ENCODE data around the gene SLC38A11.
"Not testable (repeated sequence)": the region's sequence is repeated elsewhere in the genome, so short reads cannot be mapped to it uniquely, and the experiment has no call there.

SLC38A11 gene

DNA sequence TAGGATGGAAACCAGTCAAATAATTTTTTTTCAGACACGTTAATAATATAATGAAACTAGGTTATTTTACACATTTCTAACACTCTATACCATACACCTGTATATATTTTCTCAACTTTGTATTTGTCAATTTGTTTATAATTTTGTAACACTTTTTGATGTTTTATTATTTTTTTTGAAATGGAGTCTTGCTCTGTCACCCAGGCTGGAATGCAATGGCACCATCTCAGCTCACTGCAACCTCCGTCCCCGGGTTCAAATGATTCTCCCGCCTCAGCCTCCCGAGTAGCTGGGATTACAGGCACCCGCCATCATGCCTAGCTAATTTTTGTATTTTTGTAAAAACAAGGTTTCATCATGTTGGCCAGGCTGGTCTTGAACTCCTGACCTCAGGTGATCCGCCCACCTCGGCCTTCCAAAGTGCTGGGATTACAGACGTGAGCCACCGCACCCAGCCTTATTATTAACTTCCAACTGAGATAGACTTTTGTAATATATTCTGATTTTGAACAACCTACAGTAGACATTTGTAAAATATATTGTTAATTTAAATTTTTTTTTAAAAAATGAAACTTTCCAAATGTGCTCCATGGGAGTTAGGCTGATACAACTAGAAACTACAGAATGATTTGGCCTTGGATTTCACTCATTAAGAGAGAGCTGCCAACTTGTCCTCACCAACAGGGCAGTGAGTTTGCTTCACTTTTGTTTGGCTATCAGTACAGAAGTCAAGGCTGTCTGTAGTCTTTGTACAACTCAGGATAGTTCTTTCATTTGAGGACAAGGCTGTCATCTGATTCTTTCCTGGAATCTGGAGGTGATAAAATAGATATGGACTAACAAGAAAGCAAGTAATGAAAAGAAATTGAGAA is 79.8 kb downstream of the SLC38A11 start:
- TF ChIP-seq, protein P1, sequence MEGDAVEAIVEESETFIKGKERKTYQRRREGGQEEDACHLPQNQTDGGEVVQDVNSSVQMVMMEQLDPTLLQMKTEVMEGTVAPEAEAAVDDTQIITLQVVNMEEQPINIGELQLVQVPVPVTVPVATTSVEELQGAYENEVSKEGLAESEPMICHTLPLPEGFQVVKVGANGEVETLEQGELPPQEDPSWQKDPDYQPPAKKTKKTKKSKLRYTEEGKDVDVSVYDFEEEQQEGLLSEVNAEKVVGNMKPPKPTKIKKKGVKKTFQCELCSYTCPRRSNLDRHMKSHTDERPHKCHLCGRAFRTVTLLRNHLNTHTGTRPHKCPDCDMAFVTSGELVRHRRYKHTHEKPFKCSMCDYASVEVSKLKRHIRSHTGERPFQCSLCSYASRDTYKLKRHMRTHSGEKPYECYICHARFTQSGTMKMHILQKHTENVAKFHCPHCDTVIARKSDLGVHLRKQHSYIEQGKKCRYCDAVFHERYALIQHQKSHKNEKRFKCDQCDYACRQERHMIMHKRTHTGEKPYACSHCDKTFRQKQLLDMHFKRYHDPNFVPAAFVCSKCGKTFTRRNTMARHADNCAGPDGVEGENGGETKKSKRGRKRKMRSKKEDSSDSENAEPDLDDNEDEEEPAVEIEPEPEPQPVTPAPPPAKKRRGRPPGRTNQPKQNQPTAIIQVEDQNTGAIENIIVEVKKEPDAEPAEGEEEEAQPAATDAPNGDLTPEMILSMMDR (IDR thresholded peaks at IDR 0.05; ENCODE audit: control insufficient read depth, extremely low read depth, insufficient read depth): no peak
- H3K4me3 ChIP-seq (ENCODE audit: low read depth, low read length): no peak overlapping the region
- DNase-seq (ENCODE audit: low read depth): no peak

DNA sequence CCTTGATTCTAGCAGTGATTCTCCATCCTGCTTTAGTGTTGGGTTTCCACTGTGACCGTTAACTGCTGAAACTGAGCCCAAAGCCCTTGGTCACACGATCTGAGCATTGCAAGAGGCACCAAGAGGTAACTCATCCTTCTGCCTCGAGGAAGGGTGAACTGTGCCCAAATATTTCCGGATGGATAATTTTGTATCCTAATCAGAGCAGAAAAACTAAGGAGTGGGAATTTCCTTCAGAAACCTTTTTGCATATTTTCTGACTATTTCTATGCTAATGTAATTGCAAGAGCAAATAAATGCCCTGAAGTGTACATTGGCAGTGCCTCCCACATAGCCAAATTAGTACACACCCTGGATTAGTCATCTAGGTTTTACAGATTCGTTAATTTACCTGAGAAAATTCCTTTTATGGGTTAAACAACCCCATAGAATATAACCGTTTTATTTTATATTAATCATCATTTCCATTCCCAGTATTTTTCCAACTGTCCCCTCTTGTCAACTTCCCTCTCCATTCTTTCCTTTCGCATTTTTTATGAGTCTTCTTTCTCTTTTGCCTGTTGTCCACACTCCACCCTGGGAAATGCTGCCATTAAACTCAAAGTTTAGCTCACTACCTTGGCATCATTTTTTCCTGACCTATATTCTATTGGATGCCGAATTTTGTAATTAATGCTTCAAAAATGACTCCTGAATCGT is 82.0 kb downstream of the SLC38A11 start:
- H3K4me3 ChIP-seq (ENCODE audit: low read depth, low read length): no peak overlapping the region
- DNase-seq (ENCODE audit: low read depth): no peak
- TF ChIP-seq, protein P1 (IDR thresholded peaks at IDR 0.05; ENCODE audit: control insufficient read depth, extremely low read depth, insufficient read depth): no peak

DNA sequence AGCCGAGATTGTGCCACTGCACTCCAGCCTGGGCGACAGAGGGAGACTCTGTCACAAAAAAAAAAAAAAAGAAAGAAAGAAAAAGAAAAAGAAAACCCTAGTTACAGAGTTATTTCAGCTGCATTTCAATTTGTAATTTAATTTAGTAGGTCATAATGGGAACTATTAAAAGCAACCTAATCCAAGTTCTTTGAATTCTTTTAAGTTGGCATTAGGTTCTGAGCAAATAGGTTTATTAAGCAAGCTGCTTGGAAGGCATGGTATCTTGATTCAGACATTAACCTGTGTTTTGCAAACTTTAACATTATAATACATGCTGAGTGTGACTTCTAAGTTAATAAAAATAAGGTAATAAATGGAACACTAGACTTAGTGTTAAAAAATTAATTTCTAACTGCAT is 83.9 kb downstream of the SLC38A11 start:
- no peak overlapping the region for H3K4me3 ChIP-seq (ENCODE audit: low read depth, low read length)
- TF ChIP-seq, protein P1 (IDR thresholded peaks at IDR 0.05; ENCODE audit: control insufficient read depth, extremely low read depth, insufficient read depth): no peak
- DNase-seq (ENCODE audit: low read depth): no peak

DNA sequence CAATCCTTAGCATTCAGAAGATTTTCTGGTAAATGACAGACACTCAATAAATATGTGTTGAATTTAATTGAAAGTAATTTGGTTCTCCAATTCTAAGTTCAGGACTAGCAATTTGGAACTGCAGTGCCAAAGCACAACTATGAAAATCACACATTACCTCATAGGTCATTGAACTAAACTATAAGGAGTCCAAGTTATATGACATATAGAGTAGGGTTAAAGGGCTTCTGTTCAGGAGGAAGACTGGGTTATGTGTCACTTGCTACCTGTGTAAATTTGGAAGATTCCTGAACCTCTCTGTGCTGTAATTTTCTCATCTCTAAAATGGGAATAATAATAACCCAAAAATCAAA is 85.9 kb downstream of the SLC38A11 start:
- H3K4me3 ChIP-seq (ENCODE audit: low read depth, low read length): no peak overlapping the region
- no peak for DNase-seq (ENCODE audit: low read depth)
- TF ChIP-seq, protein P1 (IDR thresholded peaks at IDR 0.05; ENCODE audit: control insufficient read depth, extremely low read depth, insufficient read depth): no peak

DNA sequence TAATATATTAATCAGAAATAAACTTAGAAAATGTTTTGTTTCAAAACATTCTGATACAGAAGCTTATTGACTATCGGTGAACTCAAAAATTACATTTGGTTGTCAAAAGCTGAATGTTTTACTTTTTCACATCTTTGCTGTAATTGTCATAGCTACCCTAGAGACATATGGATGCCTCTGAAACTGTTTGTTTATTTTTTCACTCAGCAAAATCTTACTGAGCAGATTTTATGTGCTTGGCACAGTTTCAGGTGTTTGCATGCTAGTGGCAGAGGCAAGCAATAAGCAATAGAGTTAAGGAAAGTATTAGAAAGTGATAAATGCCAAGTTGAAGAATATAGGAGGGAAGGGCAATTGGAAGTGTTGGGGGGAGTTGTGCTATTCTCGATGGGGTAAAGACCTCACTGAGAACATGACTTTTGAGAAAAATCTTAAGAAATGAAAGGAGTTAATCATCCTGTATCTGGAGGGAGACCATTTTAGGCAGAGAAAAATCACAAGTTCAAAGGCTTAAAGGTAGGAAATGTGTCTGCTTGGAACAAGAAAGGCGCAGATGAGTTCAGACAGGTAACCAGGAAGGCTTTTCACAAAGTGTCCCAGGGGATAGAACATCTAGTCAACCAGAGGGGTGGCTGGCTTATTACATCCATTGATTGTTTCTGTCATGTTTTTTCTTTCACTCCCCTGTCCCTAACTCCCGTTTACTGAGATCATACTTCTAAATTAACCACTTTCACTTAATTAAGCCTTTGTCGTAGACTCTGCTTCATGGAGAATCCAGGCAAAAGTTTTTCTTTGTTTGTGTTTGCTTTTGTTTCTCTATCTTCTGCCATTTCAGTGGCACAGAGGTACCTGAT is 86.5 kb downstream of the SLC38A11 start:
- DNase-seq (ENCODE audit: low read depth): peak; percentile 77
- H3K4me3 ChIP-seq (ENCODE audit: low read depth, low read length): no peak overlapping the region
- TF ChIP-seq, protein P1 (IDR thresholded peaks at IDR 0.05; ENCODE audit: control insufficient read depth, extremely low read depth, insufficient read depth): no peak

DNA sequence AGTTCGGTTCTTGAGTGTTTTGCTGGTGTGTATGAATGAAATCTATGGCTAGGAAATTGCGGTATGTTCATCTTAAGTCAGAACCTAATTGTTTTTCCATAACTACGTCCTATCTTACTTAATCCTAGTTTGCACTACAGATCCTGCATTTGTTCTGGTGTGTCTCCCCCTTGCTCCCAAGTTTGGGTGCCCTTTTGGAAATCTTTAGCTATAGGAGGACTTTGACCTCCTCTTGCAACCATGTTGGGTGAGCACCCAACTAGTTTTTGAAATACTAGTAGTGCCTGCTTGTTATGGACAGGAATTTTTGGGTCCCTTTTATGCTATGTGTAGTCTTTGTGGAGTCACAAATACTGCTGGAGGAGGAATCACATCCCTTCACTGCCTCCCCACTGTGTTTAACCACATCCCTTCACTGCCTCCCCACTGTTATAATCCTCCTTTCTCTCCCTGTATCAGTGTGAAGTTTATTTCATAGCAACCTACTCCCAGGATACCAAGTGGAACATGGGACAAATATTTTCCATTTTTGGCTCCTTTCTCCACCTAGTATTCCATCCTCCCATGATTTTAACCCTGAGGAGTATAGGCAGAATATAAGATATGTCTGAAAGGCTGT is 87.4 kb downstream of the SLC38A11 start:
- DNase-seq (ENCODE audit: low read depth): no peak
- TF ChIP-seq, protein P1 (IDR thresholded peaks at IDR 0.05; ENCODE audit: control insufficient read depth, extremely low read depth, insufficient read depth): no peak
- no peak overlapping the region for H3K4me3 ChIP-seq (ENCODE audit: low read depth, low read length)

DNA sequence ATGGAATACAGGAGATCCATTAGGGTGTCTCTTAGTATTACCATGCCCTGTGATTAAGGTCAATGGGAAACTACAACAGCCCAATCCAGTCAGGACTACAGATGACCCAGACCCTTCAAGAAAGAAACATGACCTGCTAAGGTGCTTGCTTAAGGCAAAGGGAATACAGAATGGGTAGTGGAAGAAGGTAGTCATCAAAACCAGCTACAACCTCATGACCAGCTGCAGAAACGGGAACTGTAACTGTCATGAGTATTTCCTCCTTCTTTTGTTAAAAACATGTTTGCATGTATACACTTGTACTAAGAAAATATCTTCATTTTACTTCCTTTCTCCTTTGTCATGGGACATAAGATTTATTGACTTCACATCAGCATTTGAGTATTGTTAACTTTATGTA is 88.9 kb downstream of the SLC38A11 start:
- not testable (repeated sequence) for H3K4me3 ChIP-seq (ENCODE audit: low read depth, low read length); DNase-seq (ENCODE audit: low read depth)
